GM13977 (cell line): ENCODE data around the gene KIF1B.

ENCODE experiments used
- DNase-seq: peaks from one replicate; pipeline ENCODE4 v3.0.0; 2012; ENCODE audit warnings: low spot score
- in situ Hi-C: fragments of 300-500 bp; cut with MboI; formaldehyde crosslinking; loops from one replicate; pipeline ENCODE4 v1.12.0; 2022; ENCODE audit warnings: low sequenced_read_pairs, low pct_unique_long_range_greater_than_20kb, mixed read lengths, inconsistent platforms; ENCODE audit not compliant: unreplicated experiment
- TF ChIP-seq, protein P1 (sequence below): IDR thresholded peaks from 2 replicates; pipeline ENCODE4 v1.5.1; 2012; ENCODE audit warnings: mild to moderate bottlenecking, control low read depth; ENCODE audit not compliant: insufficient read depth; ENCODE audit errors: extremely low read depth, missing control alignments

The KIF1B gene

DNA sequence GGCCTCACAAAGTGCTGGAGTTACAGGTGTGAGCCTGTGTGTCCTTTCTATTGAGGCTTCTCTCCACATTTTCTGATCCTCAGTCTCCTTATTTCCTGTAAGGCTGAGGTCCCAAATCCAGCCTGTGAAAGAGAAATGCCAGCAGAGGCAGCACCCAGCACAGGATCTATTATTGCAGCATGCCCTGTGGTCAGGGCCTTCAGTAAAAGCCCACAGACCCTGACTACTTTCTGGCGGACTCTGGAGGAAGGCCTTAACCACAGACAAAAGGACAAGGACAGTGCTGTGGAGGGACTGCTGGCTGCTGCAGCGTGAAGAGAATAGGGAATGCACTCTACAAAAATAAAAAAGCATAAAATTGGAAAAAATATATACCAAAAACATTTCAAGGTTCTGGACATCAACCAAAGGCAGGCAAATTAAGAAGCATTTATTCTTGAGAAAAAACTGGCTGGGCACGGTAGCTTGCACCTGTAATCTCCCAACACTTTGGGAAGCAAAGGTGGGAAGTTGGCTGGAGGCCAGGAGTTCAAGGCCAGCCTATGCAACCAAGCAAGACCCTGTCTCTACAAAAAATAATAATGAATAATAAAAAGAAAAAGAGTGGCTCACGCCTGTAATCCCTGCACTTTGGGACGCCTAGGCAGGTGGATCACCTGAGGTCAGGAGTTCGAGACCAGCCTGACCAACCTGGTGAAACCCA is 179.1 kb downstream of the KIF1B start:
- TF ChIP-seq, protein P1, sequence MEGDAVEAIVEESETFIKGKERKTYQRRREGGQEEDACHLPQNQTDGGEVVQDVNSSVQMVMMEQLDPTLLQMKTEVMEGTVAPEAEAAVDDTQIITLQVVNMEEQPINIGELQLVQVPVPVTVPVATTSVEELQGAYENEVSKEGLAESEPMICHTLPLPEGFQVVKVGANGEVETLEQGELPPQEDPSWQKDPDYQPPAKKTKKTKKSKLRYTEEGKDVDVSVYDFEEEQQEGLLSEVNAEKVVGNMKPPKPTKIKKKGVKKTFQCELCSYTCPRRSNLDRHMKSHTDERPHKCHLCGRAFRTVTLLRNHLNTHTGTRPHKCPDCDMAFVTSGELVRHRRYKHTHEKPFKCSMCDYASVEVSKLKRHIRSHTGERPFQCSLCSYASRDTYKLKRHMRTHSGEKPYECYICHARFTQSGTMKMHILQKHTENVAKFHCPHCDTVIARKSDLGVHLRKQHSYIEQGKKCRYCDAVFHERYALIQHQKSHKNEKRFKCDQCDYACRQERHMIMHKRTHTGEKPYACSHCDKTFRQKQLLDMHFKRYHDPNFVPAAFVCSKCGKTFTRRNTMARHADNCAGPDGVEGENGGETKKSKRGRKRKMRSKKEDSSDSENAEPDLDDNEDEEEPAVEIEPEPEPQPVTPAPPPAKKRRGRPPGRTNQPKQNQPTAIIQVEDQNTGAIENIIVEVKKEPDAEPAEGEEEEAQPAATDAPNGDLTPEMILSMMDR: no peak
- in situ Hi-C loops: no loop called here
- no peak for DNase-seq

DNA sequence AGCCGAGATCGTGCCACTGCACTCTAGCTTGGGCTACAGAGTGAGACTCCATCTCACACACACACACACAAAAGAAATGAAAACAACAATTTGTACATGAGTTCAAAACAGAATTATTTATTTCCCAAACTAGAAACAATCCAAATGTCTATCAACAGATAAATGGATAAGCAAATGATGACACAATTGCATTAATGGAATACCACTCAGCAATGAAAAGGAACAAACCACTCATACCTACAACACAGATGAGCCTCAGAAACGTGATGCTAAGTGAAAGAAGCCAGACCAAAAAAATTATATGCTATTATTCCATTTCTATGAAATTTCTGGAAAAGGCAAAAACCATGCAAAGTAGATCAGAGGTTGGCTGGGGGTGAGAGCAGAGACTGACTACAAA is 186.5 kb downstream of the KIF1B start:
- no peak for DNase-seq
- in situ Hi-C loops: no loop called here
- TF ChIP-seq, protein P1: no peak

DNA sequence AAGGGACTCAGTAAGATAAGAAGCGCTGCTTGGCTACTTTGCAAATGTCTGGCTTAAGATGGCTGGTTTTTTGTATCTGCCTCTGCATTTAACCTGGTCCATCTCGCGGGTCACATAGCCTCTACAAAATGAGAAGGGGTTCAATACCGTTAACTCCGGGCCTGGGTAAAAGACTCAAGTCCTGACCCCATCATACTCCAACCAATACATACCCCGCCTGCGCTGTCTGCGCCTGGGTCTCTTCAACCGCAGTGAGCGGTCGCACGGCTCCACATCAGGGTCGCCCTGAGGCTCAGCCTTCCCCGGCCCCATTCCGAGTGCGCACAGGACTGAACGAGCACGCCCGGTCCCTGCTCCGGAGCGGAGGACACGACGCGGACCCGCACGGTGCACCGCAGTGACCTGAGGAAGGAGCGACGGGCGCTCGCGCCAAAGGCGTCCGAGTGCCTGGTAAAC is 187.9 kb downstream of the KIF1B start:
- in situ Hi-C loops: no loop called here
- no peak for DNase-seq
- TF ChIP-seq, protein P1: no peak

DNA sequence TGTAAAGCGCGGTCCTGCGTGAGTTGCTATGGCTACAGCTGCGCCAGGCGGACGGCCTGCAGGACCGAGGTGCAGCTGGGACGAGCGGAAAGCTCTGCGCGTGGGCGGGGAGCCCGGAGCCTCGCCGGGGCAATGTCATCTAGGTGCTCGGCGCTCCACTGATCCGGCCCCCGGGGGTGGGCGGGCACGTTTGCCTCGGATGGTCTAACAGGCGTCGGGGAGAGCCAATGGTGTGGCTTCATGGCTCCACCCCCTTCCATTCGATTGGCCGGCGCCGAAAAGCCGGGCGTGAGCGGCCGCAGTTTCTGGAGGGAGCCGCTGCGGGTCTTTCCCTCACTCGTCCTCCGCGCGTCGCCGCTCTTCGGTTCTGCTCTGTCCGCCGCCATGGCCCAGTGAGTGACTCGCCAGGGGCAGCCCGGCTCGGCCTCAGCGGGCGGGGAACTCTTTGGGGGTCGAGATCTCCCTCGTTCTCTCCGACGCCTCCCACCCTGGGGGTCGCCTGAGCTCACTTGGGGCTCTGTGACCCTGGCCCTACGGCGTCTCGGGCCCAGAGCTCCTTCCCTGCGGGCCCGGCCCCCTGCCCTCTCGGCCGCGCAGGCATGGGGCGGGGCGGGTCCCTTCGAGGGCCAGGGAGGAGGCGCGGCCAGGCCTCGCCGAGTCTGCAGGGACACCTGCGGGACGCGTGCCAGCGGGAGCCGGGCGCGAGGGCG is 188.5 kb downstream of the KIF1B start, which contains the start of gene PGD:
Gene PGD (plus strand): TSS at position 331 of the 710 bp plus-strand sequence. CDS start 54 bp downstream, at position 385.
- in situ Hi-C loops: no loop called here
- TF ChIP-seq, protein P1: no peak
- peak; percentile 100 for DNase-seq

DNA sequence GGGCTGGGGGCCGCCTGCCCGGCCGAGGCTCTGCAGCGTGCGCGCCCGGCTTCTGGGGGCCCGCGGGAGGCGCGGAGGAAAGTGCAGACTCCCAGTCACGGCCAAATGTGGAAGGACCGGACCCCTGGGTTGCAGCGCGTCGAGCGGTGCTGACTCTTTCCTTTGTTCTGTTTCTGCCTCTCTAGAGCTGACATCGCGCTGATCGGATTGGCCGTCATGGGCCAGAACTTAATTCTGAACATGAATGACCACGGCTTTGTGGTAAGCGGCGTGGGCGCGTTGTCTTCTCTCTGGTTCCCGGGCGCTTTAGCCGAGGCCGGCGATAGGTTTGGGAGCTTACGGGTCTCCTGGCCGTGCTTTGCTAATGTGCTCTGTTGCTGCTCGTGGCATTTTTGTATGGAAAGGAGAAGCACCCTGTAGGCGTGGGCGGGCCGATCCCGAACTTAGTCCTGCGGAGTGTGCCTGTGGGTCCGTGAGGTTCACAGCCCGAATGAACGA is 189.1 kb downstream of the KIF1B start:
- TF ChIP-seq, protein P1: no peak
- in situ Hi-C loops: no loop called here
- DNase-seq: no peak

DNA sequence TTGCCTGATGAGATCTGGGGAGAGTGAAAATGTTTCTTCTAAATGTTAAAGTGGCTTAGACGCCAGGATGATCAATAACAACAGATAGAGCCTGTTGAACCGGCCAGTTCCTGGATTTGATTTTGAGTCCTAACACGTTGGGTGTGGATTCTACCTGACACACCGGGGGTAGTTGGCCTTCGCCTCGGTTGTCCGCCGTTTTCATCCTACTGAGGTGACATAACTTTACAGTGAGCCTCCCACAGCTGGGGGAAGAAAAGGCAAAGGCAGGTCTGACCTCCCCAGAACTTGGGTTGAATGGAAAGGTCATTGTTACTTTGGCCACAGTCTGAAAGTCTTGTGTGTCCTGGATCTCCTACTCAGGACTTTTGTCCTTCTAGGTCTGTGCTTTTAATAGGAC is 189.6 kb downstream of the KIF1B start:
- in situ Hi-C loops: no loop called here
- DNase-seq: no peak
- TF ChIP-seq, protein P1: no peak
